Measurements from ENCODE around the gene TOMM40. TPM values are rescaled to one million over a fixed set of nuclear protein-coding genes. Genes with fewer than 3 reads are reported as not detected.
A peak's percentile ranks its signal among the peaks of the same experiment; 100 is the strongest.

The TOMM40 gene
- total RNA-seq, 4 donors from 2014 or later: 32.5 to 52.3 (median 46.4) TPM

DNA sequence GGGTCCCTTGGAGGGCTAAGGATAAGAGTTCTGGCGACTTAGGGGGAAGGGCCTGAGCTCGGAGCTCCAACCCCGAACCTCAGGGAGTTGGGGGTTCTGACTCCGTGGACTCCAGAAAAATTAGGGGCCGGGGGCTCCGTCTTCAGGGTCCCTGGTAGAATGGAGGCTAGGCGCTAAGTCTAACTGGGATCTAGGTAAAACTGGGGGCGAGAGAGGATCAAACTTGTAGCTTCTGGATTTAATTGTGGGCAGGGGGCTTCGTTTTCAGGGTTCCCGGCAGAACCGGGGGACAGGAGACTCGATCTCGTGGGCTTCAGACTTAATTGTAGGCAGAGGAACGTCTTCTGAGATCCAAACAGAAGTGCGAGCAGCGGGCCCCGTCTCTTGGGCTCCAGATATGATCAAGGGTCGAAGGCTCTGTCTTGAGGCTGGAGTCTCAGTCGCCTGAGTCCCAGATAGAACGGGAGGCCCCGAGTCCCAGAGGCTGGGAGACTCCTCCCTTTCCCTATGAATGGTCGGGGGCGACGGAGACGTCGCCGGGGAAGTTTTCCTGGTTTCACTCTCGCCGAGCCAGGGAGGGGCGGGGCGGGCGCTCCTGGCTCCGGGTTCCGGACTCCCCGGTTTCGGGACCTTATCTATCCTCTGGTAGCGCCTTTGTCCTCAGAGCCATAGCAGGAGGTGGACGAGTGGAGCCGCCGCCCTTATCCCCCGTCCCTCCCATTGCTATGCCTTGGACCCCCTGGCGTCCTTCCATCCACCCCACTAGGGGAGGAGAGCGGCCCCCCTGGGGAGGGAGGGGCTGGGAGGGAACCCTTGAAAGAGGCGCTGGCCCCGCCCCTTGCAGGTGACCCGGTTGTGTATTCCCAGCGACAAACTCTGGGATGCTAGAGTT lies 43.7 kb upstream of the TOMM40 start:
- intact Hi-C loops (cut with DNase I; ENCODE audit: low total_unique reads): loop anchor here (10.0 kb wide), 1 partner anchor 53 kb away; no protein-coding TSS in a partner anchor
- TF ChIP-seq, protein P1, sequence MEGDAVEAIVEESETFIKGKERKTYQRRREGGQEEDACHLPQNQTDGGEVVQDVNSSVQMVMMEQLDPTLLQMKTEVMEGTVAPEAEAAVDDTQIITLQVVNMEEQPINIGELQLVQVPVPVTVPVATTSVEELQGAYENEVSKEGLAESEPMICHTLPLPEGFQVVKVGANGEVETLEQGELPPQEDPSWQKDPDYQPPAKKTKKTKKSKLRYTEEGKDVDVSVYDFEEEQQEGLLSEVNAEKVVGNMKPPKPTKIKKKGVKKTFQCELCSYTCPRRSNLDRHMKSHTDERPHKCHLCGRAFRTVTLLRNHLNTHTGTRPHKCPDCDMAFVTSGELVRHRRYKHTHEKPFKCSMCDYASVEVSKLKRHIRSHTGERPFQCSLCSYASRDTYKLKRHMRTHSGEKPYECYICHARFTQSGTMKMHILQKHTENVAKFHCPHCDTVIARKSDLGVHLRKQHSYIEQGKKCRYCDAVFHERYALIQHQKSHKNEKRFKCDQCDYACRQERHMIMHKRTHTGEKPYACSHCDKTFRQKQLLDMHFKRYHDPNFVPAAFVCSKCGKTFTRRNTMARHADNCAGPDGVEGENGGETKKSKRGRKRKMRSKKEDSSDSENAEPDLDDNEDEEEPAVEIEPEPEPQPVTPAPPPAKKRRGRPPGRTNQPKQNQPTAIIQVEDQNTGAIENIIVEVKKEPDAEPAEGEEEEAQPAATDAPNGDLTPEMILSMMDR (IDR thresholded peaks at IDR 0.05): no peak
- TF ChIP-seq POLR2A (IDR thresholded peaks at IDR 0.05): peak in 1 of 2 donors; percentile 35
- WGBS, 2 donors: 1% methylated on average over 37 to 47 of the region's 47 CpGs
- H3K4me3 ChIP-seq (ENCODE audit: low read depth, poor library complexity, severe bottlenecking): peak overlapping the region; percentile 89
- DNase-seq (ENCODE audit: low spot score in 2 of 2): peak; percentile 71 to 96

DNA sequence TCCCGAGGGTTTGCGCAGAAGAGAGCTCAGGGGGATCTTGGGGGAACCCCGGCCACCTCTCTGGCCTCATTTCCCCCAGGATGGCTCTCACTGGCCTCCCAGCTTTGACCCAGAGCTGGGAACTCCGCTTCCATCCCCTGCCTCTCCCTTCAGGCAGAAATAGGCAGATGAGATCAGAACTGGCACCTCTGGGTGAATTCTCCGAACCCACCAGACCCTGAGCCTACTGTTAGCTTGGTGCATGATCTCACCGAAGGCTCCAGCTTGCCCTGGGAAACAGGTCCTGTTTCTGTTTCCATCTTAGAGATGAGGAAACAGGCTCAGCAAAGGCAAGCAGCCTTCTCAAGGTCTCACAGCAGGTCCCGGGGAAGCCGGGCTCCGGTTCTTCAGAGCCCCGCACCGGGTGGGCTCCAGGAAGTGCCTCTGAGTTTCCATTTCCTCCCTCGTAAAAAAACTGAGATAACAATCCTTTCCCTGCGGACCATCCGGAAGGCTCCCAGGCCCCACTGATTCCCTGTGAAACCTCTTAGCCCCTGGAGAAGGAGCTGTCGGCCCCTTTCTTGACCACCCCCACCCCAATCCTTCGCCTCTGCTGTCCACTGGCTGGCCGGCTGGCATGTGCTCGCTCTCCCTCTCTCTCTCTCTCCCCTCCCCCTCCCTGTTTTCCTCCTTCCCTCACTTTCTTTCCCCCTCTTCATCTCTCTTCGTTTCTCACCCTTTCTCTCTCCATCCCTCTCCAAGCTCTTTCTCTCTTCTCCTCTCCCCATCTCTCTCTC lies 42.8 kb upstream of the TOMM40 start:
- intact Hi-C loops (cut with DNase I; ENCODE audit: low total_unique reads): loop anchor here (10.0 kb wide), 1 partner anchor 53 kb away; no protein-coding TSS in a partner anchor
- TF ChIP-seq, protein P1 (IDR thresholded peaks at IDR 0.05): no peak
- no peak for TF ChIP-seq POLR2A (IDR thresholded peaks at IDR 0.05)
- H3K4me3 ChIP-seq (ENCODE audit: low read depth, poor library complexity, severe bottlenecking): peak overlapping the region; percentile 89
- 21 to 24% methylated on average over 19 of the region's 19 CpGs for WGBS, 2 donors
- DNase-seq (ENCODE audit: low spot score in 2 of 2): peak in 1 of 2 donors; percentile 87

DNA sequence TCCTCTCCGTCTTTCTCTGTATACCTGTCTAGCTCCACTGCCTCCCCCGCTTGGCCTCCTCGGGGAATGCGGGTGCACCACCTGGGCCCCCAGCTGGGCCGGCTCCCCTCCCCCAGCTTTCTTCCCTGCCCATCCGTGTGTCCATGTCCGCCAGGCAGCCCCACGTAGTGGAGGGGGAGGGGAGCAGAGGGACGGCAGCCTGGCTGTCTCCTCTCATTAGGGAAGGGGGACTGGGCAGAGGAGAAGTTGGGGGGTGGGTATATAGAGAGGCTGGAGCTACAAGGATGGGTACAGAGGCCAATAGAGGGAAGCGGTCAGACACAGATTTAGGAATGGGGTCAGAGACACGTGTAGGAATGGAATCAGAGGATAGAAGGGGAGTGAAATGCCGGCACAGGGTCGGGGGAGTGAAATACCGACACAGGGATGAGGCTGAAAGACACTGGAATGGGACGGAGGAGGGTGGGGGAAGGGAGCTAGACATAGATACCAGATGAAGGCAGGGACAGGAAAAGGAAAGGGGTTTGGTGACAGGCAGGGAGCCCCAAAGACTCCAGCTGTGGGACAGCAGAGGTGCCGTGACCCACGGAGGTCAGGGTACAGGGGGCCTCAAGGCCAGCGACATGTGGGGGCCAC lies 42.1 kb upstream of the TOMM40 start:
- H3K4me3 ChIP-seq (ENCODE audit: low read depth, poor library complexity, severe bottlenecking): no peak overlapping the region
- intact Hi-C loops (cut with DNase I; ENCODE audit: low total_unique reads): loop anchor here (10.0 kb wide), 1 partner anchor 54 kb away; no protein-coding TSS in a partner anchor
- no peak for DNase-seq (ENCODE audit: low spot score in 2 of 2)
- TF ChIP-seq, protein P1 (IDR thresholded peaks at IDR 0.05): no peak
- TF ChIP-seq POLR2A (IDR thresholded peaks at IDR 0.05): no peak
- 45 to 48% methylated on average over 18 of the region's 18 CpGs for WGBS, 2 donors

DNA sequence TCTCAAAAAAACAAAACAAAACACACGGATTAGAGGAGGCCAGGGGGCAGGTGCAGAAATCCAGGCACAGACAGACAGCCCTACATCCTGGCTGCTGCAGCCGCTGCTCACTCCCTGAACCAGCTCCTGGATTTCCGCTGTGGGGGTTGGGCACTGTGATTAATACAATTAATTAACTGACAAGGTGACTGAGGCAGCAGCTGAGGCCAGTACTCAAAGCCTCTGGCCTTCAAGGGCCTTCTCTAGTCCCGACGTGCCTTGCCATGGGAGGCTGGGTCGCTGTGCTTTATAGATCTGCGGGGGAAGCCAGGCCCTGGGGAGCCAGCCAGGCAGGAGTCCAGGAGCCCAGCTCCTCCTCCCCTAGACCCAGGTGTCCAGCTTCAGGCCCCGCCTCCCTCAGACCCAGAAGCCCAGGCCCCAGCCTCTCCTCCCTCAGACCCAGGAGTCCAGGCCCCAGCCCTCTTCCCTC lies 40.4 kb upstream of the TOMM40 start:
- H3K4me3 ChIP-seq (ENCODE audit: low read depth, poor library complexity, severe bottlenecking): no peak overlapping the region
- TF ChIP-seq, protein P1 (IDR thresholded peaks at IDR 0.05): no peak
- no peak for TF ChIP-seq POLR2A (IDR thresholded peaks at IDR 0.05)
- WGBS, 2 donors: 65 to 79% methylated on average over 8 of the region's 8 CpGs
- no peak for DNase-seq (ENCODE audit: low spot score in 2 of 2)
- intact Hi-C loops (cut with DNase I; ENCODE audit: low total_unique reads): no loop called here

DNA sequence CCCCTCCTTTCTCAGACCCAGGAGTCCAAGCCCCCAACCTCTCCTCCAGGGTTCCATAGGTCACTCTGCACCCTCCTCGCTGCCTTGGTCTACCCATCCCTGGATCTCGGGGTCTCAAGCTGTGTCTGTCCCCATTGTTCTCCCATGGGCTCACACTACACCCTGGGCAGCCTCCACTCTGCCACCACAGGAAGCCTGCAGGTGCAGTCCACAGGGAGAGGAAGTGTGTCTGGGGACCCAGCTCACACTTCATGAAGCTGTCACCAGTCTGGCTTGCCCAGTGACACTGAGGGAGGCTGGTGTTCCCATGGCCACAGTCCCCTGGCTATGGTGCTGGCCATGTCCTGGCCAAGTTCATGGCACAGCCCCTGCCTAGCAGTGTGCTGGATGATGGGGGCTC lies 39.6 kb upstream of the TOMM40 start:
- no peak for TF ChIP-seq POLR2A (IDR thresholded peaks at IDR 0.05)
- TF ChIP-seq, protein P1 (IDR thresholded peaks at IDR 0.05): no peak
- intact Hi-C loops (cut with DNase I; ENCODE audit: low total_unique reads): no loop called here
- WGBS, 2 donors: 75 to 80% methylated on average over 2 of the region's 2 CpGs
- H3K4me3 ChIP-seq (ENCODE audit: low read depth, poor library complexity, severe bottlenecking): no peak overlapping the region
- no peak for DNase-seq (ENCODE audit: low spot score in 2 of 2)
